GM12873 (cell line): ENCODE results near the gene CMTM3.

Experiments used
- CTCF ChIP-seq: IDR thresholded peaks from 2 replicates; pipeline ENCODE4 v1.5.1; 2012; ENCODE audit warnings: low read depth, mild to moderate bottlenecking, moderate library complexity, low read length, control low read depth; ENCODE audit not compliant: insufficient read depth; ENCODE audit errors: missing control alignments

CMTM3 gene

GRCh38 chr16:66566051-66566901 lies 38.2 kb upstream of the CMTM3 start, which contains the start of gene CMTM1:
CMTM1 (plus strand) TSS chr16:66566439; CDS start chr16:66566514, 75 bp downstream.
- TF ChIP-seq CTCF: no peak

GRCh38 chr16:66568355-66568754 lies 36.1 kb upstream of the CMTM3 start:
- no peak for TF ChIP-seq CTCF

GRCh38 chr16:66569131-66569530 lies 35.4 kb upstream of the CMTM3 start:
- no peak for TF ChIP-seq CTCF

GRCh38 chr16:66569827-66570405 lies 34.6 kb upstream of the CMTM3 start:
- no peak for TF ChIP-seq CTCF

- no peak for TF ChIP-seq CTCF
These were observed 32.1 kb upstream of the CMTM3 start for GRCh38 chr16:66572356-66572755.

- no peak for TF ChIP-seq CTCF
These were observed 30.4 kb upstream of the CMTM3 start for GRCh38 chr16:66574081-66574480.

GRCh38 chr16:66574531-66574930 lies 30.0 kb upstream of the CMTM3 start:
- no peak for TF ChIP-seq CTCF
